Hindlimb muscle (tissue), 1 donor: Measurements from ENCODE around the gene MED13L. TPM values are rescaled to one million over a fixed set of nuclear protein-coding genes. Genes with fewer than 3 reads are reported as not detected.

Experiments
- DNase-seq: peaks from one replicate; pipeline ENCODE4 v3.0.0-alpha.2; 2013
- polyA plus RNA-seq: library from polyadenylated mRNA; unstranded; fragments of 120-200 nt; gene quantifications from one replicate; pipeline ENCODE4 v1.2.1, GENCODE V29; 2013; ENCODE audit not compliant: insufficient read length

The MED13L gene
- polyA plus RNA-seq, 1 donor, result 48.1 TPM

DNA sequence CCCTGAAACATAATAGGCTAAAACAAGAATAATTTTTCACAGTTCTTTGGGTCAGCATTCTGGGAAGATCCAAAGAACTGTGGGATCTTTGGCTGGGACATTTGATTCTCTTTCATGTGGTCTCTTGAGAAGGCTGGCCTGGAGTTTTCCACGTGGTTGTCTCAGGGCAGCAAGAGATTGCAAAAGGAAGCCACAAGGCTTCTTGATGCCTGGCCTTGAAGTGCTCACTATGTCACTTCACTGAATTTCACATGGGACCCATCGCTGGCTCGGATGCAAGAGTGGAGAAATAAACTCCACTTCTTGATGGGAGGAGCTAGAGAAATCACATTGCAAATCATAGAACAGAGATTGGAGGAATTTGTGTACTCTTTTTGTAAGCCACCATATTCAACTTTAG, 343.4 kb downstream of the MED13L start:
- no peak for DNase-seq

- no peak for DNase-seq
These were observed 345.4 kb downstream of the MED13L start for GRCh38 chr12:115932066-115932465.

- no peak for DNase-seq
These were observed 347.2 kb downstream of the MED13L start for GRCh38 chr12:115930336-115930735.

GRCh38 chr12:115926037-115926670, 351.3 kb downstream of the MED13L start:
- no peak for DNase-seq

DNA sequence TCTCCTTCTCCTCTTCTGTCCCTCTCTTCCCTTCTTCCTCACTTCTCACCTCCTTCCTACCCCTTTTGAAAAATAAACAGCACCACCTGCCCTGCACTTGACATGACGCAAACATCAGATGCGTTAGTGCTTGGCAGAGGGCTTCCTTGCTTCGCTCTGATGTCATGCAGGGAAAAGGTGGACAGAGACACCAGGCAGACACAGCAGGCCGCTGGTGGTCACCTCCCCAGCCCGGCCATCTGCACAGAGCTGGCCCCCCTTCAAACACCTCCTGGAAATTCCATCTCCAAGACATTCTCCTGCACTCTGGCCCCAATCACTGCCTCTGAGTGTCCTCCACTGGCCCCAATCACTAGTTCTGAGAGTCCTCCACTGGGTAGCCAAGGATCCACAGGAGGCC, 353.6 kb downstream of the MED13L start:
- no peak for DNase-seq

DNA sequence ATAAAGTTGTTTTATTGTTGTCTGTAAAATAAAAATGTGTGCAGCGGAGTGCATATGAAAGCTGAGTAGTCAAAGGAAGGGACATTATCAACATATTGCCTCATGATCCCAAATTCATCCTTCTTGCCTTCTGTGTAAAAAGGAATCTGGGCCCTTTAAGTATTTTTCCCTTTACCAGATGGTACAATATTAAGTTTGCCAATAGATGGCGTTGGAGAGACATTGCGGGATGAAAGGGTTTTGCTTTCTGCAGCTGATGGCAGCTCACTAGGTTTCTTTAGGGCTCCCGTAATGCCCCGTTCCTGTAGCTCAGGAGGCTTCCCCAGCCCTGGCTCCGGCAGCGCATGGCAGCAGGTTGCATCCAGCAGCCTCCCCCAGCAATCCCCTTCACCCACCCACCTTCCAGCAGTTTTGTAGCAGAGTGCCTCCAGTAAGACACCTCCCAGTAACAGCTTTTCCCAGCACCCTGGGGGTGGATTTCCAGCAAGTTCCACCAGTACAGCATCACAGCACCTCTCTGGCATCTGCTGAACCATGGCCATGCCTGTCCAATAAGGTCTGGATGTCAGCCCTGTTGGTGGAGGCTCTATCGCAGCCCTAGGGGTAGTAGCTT, 354.4 kb downstream of the MED13L start:
- no peak for DNase-seq

DNA sequence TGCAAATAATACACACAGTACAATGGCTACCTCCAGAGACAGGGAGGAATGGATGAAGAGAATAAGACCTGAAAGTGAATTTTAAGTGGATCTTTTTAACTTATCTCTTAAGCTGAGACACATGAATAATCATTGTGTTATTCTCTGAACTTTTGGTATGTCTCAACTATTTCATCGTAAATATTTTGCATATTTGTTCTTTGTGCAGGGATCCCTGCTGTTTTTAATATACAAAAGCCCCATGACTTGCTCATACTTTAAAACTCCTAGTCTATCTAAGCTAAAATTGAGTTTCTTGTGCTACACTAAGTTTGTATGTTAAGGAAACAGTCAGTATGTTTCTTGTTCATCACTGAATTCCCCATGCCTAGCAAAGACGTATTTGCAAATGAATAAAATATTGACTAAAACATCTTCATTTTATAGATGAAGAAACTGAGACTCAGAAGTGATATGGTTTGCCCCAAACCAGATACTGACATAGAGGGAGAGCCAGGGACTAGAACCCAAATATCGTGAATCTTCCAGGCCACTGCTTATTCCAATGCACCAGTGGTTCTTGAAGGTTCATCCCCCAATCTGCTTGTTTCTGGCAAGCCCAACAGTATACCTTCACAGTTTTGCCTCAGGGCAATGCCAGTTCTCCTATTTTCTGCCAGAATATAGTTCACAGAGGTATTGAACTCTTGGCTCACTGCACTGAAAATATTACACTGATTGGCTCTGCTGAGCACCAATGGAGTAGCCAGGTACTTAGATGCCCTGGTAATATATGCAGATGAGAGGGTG, 356.9 kb downstream of the MED13L start:
- DNase-seq, result no peak

- no peak for DNase-seq
These were observed 358.7 kb downstream of the MED13L start for GRCh38 chr12:115918763-115919162.

DNA sequence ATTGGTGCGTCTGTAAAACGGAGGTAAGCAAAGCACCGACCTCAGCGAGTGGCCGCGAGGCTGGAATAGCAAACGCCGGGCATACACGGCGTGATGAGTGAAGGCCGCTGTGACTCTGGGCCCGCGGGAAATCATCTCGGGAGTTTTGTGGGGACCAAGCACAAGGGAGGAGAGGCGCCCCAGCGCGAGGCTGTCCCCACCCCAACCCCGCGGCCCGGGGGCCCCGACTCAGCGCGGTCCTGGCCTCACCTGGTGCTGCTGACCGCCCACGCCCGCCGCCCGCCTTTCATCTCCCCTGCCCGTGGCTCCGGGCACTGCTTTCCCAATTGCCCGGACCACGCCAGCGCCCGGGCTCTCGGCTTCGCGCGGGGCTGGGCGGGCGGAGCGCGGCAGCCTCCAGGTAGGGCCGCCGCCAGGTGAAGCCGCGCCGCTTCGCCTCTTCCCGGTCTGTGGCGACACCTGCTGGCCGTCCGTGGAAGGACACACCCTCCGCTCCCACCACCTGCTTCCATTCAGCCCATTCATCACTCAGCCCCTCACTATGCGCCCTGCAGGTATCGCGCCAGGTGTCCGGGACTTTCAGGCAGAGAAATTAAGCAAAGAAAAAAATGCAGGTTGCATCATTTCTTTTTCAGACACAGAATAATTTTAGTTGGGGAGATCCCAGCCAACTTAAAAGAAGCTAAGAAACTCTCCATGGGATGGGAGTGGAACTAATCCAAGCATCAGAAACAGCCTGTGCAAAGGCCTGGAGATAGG, 360.4 kb downstream of the MED13L start:
- DNase-seq, result peak; percentile 45

DNA sequence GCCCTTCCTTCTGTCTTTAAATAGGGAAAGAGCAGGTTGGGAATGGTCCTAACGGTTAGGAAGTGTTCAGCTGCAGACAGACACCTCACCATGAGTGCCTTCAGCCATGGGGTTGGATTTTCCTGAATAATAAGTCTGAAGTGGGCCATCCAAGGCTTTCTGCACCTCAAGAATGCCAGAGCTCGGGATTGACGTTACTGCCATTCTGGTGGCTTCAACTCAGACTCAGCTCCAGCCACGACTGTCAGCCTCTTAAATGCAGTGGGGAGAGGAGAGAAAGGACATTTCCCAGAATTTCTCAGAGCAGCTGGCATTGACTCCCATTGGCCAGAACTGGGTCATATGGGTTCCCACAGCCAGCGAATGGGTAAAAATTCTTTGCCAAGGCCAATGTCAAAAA, 363.4 kb downstream of the MED13L start:
- no peak for DNase-seq

GRCh38 chr12:115912440-115912839, 365.1 kb downstream of the MED13L start:
- DNase-seq, result no peak

DNA sequence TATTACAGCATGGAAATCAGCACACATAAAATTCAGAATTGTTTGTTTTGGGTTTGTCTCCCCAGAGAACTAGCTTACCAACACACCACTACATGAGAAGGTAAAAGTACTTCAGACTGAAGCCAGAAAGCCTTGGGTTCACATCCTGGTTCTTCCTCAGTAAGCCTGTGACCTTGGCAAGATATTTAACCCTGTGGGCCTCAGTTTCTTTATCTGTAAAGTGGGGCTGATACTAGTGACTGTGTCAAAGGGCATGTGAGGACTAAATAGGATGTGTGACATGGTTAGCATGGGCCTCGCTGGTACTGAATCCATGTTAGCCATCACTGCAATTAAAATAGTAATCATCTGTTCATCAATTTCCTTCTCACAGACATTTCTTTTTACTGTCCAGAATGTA, 366.1 kb downstream of the MED13L start:
- DNase-seq, result no peak

DNA sequence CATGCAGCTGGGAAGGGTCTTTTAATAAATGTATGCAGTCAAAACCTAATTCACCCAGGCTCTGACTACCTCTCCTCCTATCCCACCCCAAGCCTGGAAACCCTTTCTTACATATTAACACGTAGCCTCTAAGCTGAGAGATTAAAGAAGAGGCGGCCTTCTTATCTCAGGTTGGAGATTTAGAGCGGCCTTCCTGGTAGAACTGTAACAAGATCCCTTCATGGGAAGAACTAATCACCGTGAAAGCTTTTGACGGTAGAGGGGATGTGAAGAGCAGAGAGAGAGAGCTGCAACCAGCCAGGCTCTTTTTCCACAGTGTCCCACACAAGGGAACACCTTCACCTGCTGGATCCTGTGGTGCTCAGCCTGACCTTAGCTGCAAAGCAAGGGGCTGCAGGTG, 367.4 kb downstream of the MED13L start:
- DNase-seq, result no peak
